HepG2 (cell line): ENCODE data around the gene DYNLT5. TPM values are rescaled to one million over a fixed set of nuclear protein-coding genes. Genes with fewer than 3 reads are reported as not detected.

Source experiments
- ATAC-seq: fragments of 200-7000 bp; cut with Tn5 transposase; 3 replicates; pipeline ENCODE4 v1.9.1; 2020; ENCODE audit warnings: mild to moderate bottlenecking, moderate library complexity
- BruUV-seq: library from RNA; stranded (reverse); fragments of 400-500 nt; replicated peaks from 2 replicates; lab custom pipeline; 2021; lab: Mats Ljungman, UMichigan
- CTCF ChIA-PET: fragments of 300-600 bp; formaldehyde crosslinking; extraction: SDS; loops from one replicate; lab custom pipeline; 2021; ENCODE audit warnings: low total read pairs, inconsistent platforms, low intra/inter-chr PET ratio; lab: Yijun Ruan, JAX
- POLR2A ChIA-PET: fragments of 350-600 bp; sonication (Branson Sonifier 250); formaldehyde crosslinking; loops from one replicate; lab custom pipeline; 2020; ENCODE audit warnings: antibody characterized with exemption, inconsistent platforms; lab: Yijun Ruan, JAX
- DNase-seq: peaks from one replicate; pipeline ENCODE4 v3.0.0-alpha.2; 2015; ENCODE audit warnings: low spot score
- FAIRE-seq: peaks from 3 replicates; lab custom pipeline; 2011; peaks lifted over from hg19 to GRCh38; lab: Jason Lieb, UNC
- H2AFZ ChIP-seq: one replicate; pipeline ENCODE4 v1.6.1; 2011; ENCODE audit warnings: low read length, inconsistent platforms
- H3K27ac ChIP-seq: fragments of 300-600 bp; 3 replicates; pipeline ENCODE4 v1.8.0; 2011; ENCODE audit warnings: mixed run types, mild to moderate bottlenecking, mixed read lengths, low read length, inconsistent platforms; ENCODE audit not compliant: insufficient read depth; ENCODE audit errors: extremely low read length
- H3K27me3 ChIP-seq, 2 experiments: fragments of 200-600 bp in 1 of 2; 2 replicates in 1 of 2; 3 replicates in 1 of 2; pipeline versions ENCODE4 v1.6.0 to v1.8.0; 2011; ENCODE audit warnings: low read length in 2 of 2, mild to moderate bottlenecking in 2 of 2, moderate library complexity in 2 of 2, inconsistent platforms in 1 of 2; ENCODE audit not compliant: insufficient read depth in 2 of 2, control insufficient read depth in 1 of 2
- H3K36me3 ChIP-seq, 2 experiments: fragments of 200-600 bp in 1 of 2; replicated peaks in 1 of 2; 2 replicates in 1 of 2; 3 replicates in 1 of 2; pipeline versions ENCODE4 v1.5.1 to v1.8.0; 2011; ENCODE audit warnings: low read length in 2 of 2, inconsistent platforms in 1 of 2; ENCODE audit not compliant: insufficient read depth in 2 of 2, control insufficient read depth in 1 of 2
- H3K4me1 ChIP-seq: 2 replicates; pipeline ENCODE4 v1.5.1; 2012; ENCODE audit warnings: low read length, inconsistent platforms; ENCODE audit not compliant: insufficient read depth
- H3K4me2 ChIP-seq: 2 replicates; pipeline ENCODE4 v1.6.0; 2011; ENCODE audit warnings: low read depth, low read length, inconsistent platforms
- H3K4me3 ChIP-seq, 3 experiments: fragments of 200-600 bp in 1 of 3; sonication (generic), shearing (Covaris generic) in 1 of 3; replicated peaks in 1 of 3; 2 replicates each; pipeline ENCODE4 v1.5.1; 2011 to 2016; ENCODE audit warnings: low read length in 3 of 3, inconsistent platforms in 2 of 3, low read depth in 2 of 3, mild to moderate bottlenecking in 2 of 3, control low read depth in 1 of 3, mixed read lengths in 1 of 3; ENCODE audit not compliant: insufficient read depth in 1 of 3
- H3K79me2 ChIP-seq: one replicate; pipeline ENCODE4 v1.6.1; 2011; ENCODE audit warnings: low read length, inconsistent platforms; ENCODE audit not compliant: insufficient read depth
- H3K9ac ChIP-seq: 2 replicates; pipeline ENCODE4 v1.6.0; 2011; ENCODE audit warnings: mild to moderate bottlenecking, low read depth, low read length, inconsistent platforms; ENCODE audit not compliant: insufficient read depth
- H3K9me3 ChIP-seq: 2 replicates; pipeline ENCODE4 v1.5.1; 2012; ENCODE audit warnings: mild to moderate bottlenecking, low read length
- H4K20me1 ChIP-seq: 2 replicates; pipeline ENCODE4 v1.6.0; 2011; ENCODE audit warnings: inconsistent platforms, mild to moderate bottlenecking, low read length, moderate library complexity; ENCODE audit not compliant: insufficient read depth
- AHR ChIP-seq: IDR thresholded peaks from 2 replicates; pipeline ENCODE4 v1.6.1; 2018; ENCODE audit warnings: missing genetic modification reagents, missing compliant biosample characterization
- ARNT2 ChIP-seq: sonication (generic); formaldehyde crosslinking; IDR thresholded peaks from 2 replicates; pipeline ENCODE4 v1.8.0; 2022; ENCODE audit warnings: mild to moderate bottlenecking, low read depth, missing genetic modification reagents, moderate library complexity
- CHD2 ChIP-seq: IDR thresholded peaks from 2 replicates; pipeline ENCODE4 v1.6.1; 2011; ENCODE audit warnings: low read depth, low read length, improper control_type of control experiment
- FOXO1 ChIP-seq: sonication (generic); formaldehyde crosslinking; IDR thresholded peaks from 2 replicates; pipeline ENCODE4 v1.4.0; 2020; ENCODE audit warnings: missing genetic modification reagents
- GABPA ChIP-seq, 2 experiments: IDR thresholded peaks; 2 replicates each; pipeline ENCODE4 v1.6.1; 2011 to 2016; ENCODE audit warnings: low read depth in 2 of 2, low read length in 1 of 2, missing biosample characterization in 1 of 2, missing genetic modification characterization in 1 of 2
- GATA4 ChIP-seq: sonication (generic); IDR thresholded peaks from 2 replicates; pipeline ENCODE4 v1.6.1; 2016; ENCODE audit warnings: antibody characterized with exemption, low read depth, borderline replicate concordance
- HCFC1 ChIP-seq: fragments of 150-350 bp; IDR thresholded peaks from 2 replicates; pipeline ENCODE4 v1.6.1; 2014; ENCODE audit warnings: low read depth, low read length
- IRF9 ChIP-seq: sonication (generic); formaldehyde crosslinking; IDR thresholded peaks from 2 replicates; pipeline ENCODE4 v1.8.0; 2022; ENCODE audit warnings: missing genetic modification reagents, mild to moderate bottlenecking, borderline replicate concordance
- MXD3 ChIP-seq: IDR thresholded peaks from 2 replicates; pipeline ENCODE4 v1.6.1; 2016; ENCODE audit warnings: mild to moderate bottlenecking, missing biosample characterization, missing genetic modification reagents
- PAXIP1 ChIP-seq: sonication (generic); formaldehyde crosslinking; conservative IDR thresholded peaks from 2 replicates; pipeline ENCODE4 v1.4.0; 2020; ENCODE audit warnings: mild to moderate bottlenecking, missing genetic modification reagents, moderate library complexity
- RBFOX2 ChIP-seq: fragments of 200-400 bp; formaldehyde crosslinking; IDR thresholded peaks from 2 replicates; pipeline ENCODE4 v1.6.1; 2017; ENCODE audit warnings: low read depth, mild to moderate bottlenecking, low read length
- SNAI1 ChIP-seq: sonication (generic); formaldehyde crosslinking; IDR thresholded peaks from 2 replicates; pipeline ENCODE4 v1.5.0; 2020; ENCODE audit warnings: mild to moderate bottlenecking, missing genetic modification reagents, borderline replicate concordance
- TBP ChIP-seq: sonication (generic); formaldehyde crosslinking; IDR thresholded peaks from 2 replicates; pipeline ENCODE4 v1.5.0; 2020; ENCODE audit warnings: missing genetic modification reagents
- TFDP2 ChIP-seq: sonication (generic); formaldehyde crosslinking; IDR thresholded peaks from 2 replicates; pipeline ENCODE4 v1.4.0; 2020; ENCODE audit warnings: missing genetic modification reagents
- TMF1 ChIP-seq: sonication (generic); formaldehyde crosslinking; IDR thresholded peaks from 2 replicates; pipeline ENCODE4 v1.8.1; 2022; ENCODE audit warnings: low read depth, missing genetic modification reagents
- ZNF576 ChIP-seq: sonication (generic); formaldehyde crosslinking; IDR thresholded peaks from 2 replicates; pipeline ENCODE4 v1.4.0; 2020; ENCODE audit warnings: mild to moderate bottlenecking, missing genetic modification reagents
- ZNF776 ChIP-seq: sonication (generic); formaldehyde crosslinking; IDR thresholded peaks from 2 replicates; pipeline ENCODE4 v1.4.0; 2020; ENCODE audit warnings: mild to moderate bottlenecking, missing genetic modification reagents
- ZNF788 ChIP-seq: sonication (generic); formaldehyde crosslinking; IDR thresholded peaks from 2 replicates; pipeline ENCODE4 v1.5.0; 2020; ENCODE audit warnings: mild to moderate bottlenecking, missing genetic modification reagents, borderline replicate concordance
- ZNF878 ChIP-seq: sonication (generic); formaldehyde crosslinking; IDR thresholded peaks from 2 replicates; pipeline ENCODE4 v1.8.1; 2023; ENCODE audit warnings: mild to moderate bottlenecking, missing genetic modification reagents, moderate library complexity
- WGBS: methylation state at CpG from one replicate; pipeline ENCODE4 v1.1.6; 2017; ENCODE audit warnings: low lambda C conversion rate; 5-methylcytosine and 5-hydroxymethylcytosine counted together
- in situ Hi-C: cut with HindIII; loops from 2 replicates; pipeline ENCODE4 v1.10.0; 2017; ENCODE audit warnings: low pct_unique_long_range_greater_than_20kb; ENCODE audit not compliant: extremely low pct_ligation_motif_present
- intact Hi-C: fragments of 100-400 bp; cut with micrococcal nuclease; formaldehyde crosslinking; loops from one replicate; pipeline ENCODE4 v1.10.0; 2022; ENCODE audit not compliant: unreplicated experiment
- polyA plus RNA-seq, 8 experiments: library from polyadenylated mRNA; depleted of rRNA in 3 of 8; stranded (reverse) in 7 of 8; unstranded in 1 of 8; fragments of >200 nt; fragmentation: Illumina TruSeq in 4 of 8; extraction: Trizol in 4 of 8; gene quantifications; 2 replicates each; pipeline versions ENCODE4 v1.2.1 to v1.2.3, GENCODE V29; 2011 to 2016; ENCODE audit warnings: low read depth in 4 of 8, missing spikeins in 1 of 8, mixed read lengths in 1 of 8; ENCODE audit not compliant: insufficient read depth in 1 of 8
- total RNA-seq, 5 experiments: library from RNA; depleted of rRNA; stranded (reverse); fragments of >200 nt; fragmentation: Illumina TruSeq; extraction: Trizol; gene quantifications; 2 replicates each; pipeline ENCODE4 v1.2.3, GENCODE V29; 2016; ENCODE audit warnings: low read depth in 1 of 5

The DYNLT5 gene
- total and polyA plus RNA-seq, 2 of the 13 experiments (the other 11 are each of a cell fraction or from before 2014, with no cell fraction given) = not detected

- ATAC-seq = no peak
- Histone ChIP-seq H3K79me2 (no peaks in the 10 kb centered on the region), H3K9me3 (no peaks in the 10 kb centered on the region), H4K20me1 (no peaks in the 10 kb centered on the region; the same call in 1 of the 2 replicates), H3K9ac (no peak overlapping the region), H2AFZ (no peak overlapping the region), H3K4me3 (no peak overlapping the region), H3K36me3 (no peaks in the 10 kb centered on the region), H3K27ac (no peak overlapping the region), H3K27me3 (no peaks in the 10 kb centered on the region), H3K4me1 (no peaks in the 10 kb centered on the region), H3K4me2 (no peak overlapping the region)
- BruUV-seq = no TSS peak
- FAIRE-seq = no peak
- in situ Hi-C loops = loop anchor here (25.0 kb wide), 1 partner anchor 769 kb away; no protein-coding TSS in a partner anchor
- DNase-seq = no peak
- POLR2A ChIA-PET = no interaction called here
- no peak for TF ChIP-seq RBFOX2
- no peak for TF ChIP-seq ZNF878 (CRISPR knock-in tag)
- TF ChIP-seq SNAI1 (CRISPR knock-in tag) = no peak
- TF ChIP-seq GATA4 = no peak
- TF ChIP-seq GABPA (IDR thresholded peaks at IDR 0.05; ENCODE audit: low read depth, low read length) = no peak
- no peak for TF ChIP-seq GABPA (CRISPR knock-in tag; IDR thresholded peaks at IDR 0.05; ENCODE audit: low read depth)
- no peak for TF ChIP-seq FOXO1 (CRISPR knock-in tag)
- no peak for TF ChIP-seq TMF1 (CRISPR knock-in tag)
- TF ChIP-seq HCFC1 = no peak
- no peak for TF ChIP-seq IRF9 (CRISPR knock-in tag)
- TF ChIP-seq TBP (CRISPR knock-in tag) = no peak
- no peak for TF ChIP-seq AHR (CRISPR knock-in tag)
- TF ChIP-seq MXD3 (CRISPR knock-in tag) = no peak
- no peak for TF ChIP-seq PAXIP1 (CRISPR knock-in tag)
- no peak for TF ChIP-seq CHD2
- no peak for TF ChIP-seq ZNF576
- TF ChIP-seq ZNF776 (CRISPR knock-in tag) = no peak
- TF ChIP-seq ARNT2 (CRISPR knock-in tag) = no peak
- no peak for TF ChIP-seq TFDP2 (CRISPR knock-in tag)
- no peak for TF ChIP-seq ZNF788
- CTCF ChIA-PET = no interaction called here
- 2% methylated on average over 4 of the region's 4 CpGs for WGBS
- intact Hi-C loops = no loop called here
Observed at GRCh38 chr1:66731170-66731865, 20.9 kb upstream of the DYNLT5 start.
